H9 (cell line): ENCODE results near the gene CACNA1D. TPM values are rescaled to one million over a fixed set of nuclear protein-coding genes. Genes with fewer than 3 reads are reported as not detected.

ENCODE experiments used
- DNase-seq: peaks from one replicate; pipeline ENCODE4 v3.0.0-alpha.2; 2017
- H2AFZ ChIP-seq: one replicate; pipeline ENCODE4 v1.6.1; 2013; ENCODE audit warnings: mild to moderate bottlenecking, low read length, control low read depth, moderate library complexity
- H2AK5ac ChIP-seq: 2 replicates; pipeline ENCODE4 v1.6.1; 2013; ENCODE audit warnings: low read length, control low read depth, mixed read lengths; ENCODE audit not compliant: insufficient read length
- H2BK120ac ChIP-seq: one replicate; pipeline ENCODE4 v1.6.1; 2013; ENCODE audit warnings: low read depth, mild to moderate bottlenecking, low read length, control low read depth, inconsistent platforms; ENCODE audit not compliant: poor library complexity, severe bottlenecking
- H2BK12ac ChIP-seq: 2 replicates; pipeline ENCODE4 v1.6.1; 2013; ENCODE audit warnings: low read length, control low read depth, mixed read lengths, low read depth; ENCODE audit not compliant: insufficient read length
- H2BK15ac ChIP-seq: 2 replicates; pipeline ENCODE4 v1.6.1; 2013; ENCODE audit warnings: low read depth, low read length, control low read depth
- H2BK20ac ChIP-seq: one replicate; pipeline ENCODE4 v1.6.1; 2013; ENCODE audit warnings: low read depth, mild to moderate bottlenecking, low read length, control low read depth, inconsistent platforms; ENCODE audit not compliant: poor library complexity, severe bottlenecking
- H2BK5ac ChIP-seq: 2 replicates; pipeline ENCODE4 v1.6.1; 2013; ENCODE audit warnings: low read length, control low read depth, mixed read lengths; ENCODE audit not compliant: insufficient read length
- H3K14ac ChIP-seq: 2 replicates; pipeline ENCODE4 v1.6.1; 2013; ENCODE audit warnings: low read length, control low read depth; ENCODE audit not compliant: insufficient read depth
- H3K18ac ChIP-seq: 2 replicates; pipeline ENCODE4 v1.6.1; 2013; ENCODE audit warnings: low read depth, mild to moderate bottlenecking, mixed read lengths, low read length, control low read depth; ENCODE audit not compliant: insufficient read length
- H3K23ac ChIP-seq: 2 replicates; pipeline ENCODE4 v1.6.1; 2013; ENCODE audit warnings: low read length, control low read depth, mixed read lengths, low read depth; ENCODE audit not compliant: insufficient read length
- H3K23me2 ChIP-seq: 2 replicates; pipeline ENCODE4 v1.6.1; 2013; ENCODE audit warnings: low read depth, mild to moderate bottlenecking, mixed read lengths, low read length, control low read depth; ENCODE audit not compliant: insufficient read length, poor library complexity, severe bottlenecking
- H3K27ac ChIP-seq: 2 replicates; pipeline ENCODE4 v1.5.1; 2013; ENCODE audit warnings: low read length, control low read depth, mixed read lengths, low read depth; ENCODE audit not compliant: insufficient read length
- H3K27me3 ChIP-seq: 2 replicates; pipeline ENCODE4 v1.6.1; 2013; ENCODE audit warnings: low read length, control low read depth, inconsistent platforms; ENCODE audit not compliant: insufficient read depth
- H3K4ac ChIP-seq: 2 replicates; pipeline ENCODE4 v1.6.1; 2013; ENCODE audit warnings: low read depth, mild to moderate bottlenecking, control low read depth, inconsistent platforms, low read length, moderate library complexity
- H3K4me1 ChIP-seq: 2 replicates; pipeline ENCODE4 v1.6.1; 2013; ENCODE audit warnings: low read length, control low read depth, inconsistent platforms; ENCODE audit not compliant: insufficient read depth
- H3K4me2 ChIP-seq: 2 replicates; pipeline ENCODE4 v1.6.1; 2013; ENCODE audit warnings: low read length, control low read depth, mixed read lengths; ENCODE audit not compliant: insufficient read length, insufficient read depth
- H3K56ac ChIP-seq: 2 replicates; pipeline ENCODE4 v1.6.1; 2013; ENCODE audit warnings: low read depth, mild to moderate bottlenecking, mixed read lengths, low read length, control low read depth; ENCODE audit not compliant: insufficient read length
- H3K79me1 ChIP-seq: 2 replicates; pipeline ENCODE4 v1.6.1; 2013; ENCODE audit warnings: low read depth, mild to moderate bottlenecking, moderate library complexity, low read length, control low read depth, inconsistent platforms; ENCODE audit not compliant: insufficient read depth, poor library complexity, severe bottlenecking
- H3K79me2 ChIP-seq: 2 replicates; pipeline ENCODE4 v1.6.1; 2013; ENCODE audit warnings: low read length, control low read depth, inconsistent platforms; ENCODE audit not compliant: insufficient read depth
- H3K9ac ChIP-seq: 2 replicates; pipeline ENCODE4 v1.6.1; 2013; ENCODE audit warnings: low read length, control low read depth, mixed read lengths; ENCODE audit not compliant: insufficient read length; ENCODE audit errors: extremely low read depth
- H3K9me3 ChIP-seq: one replicate; pipeline ENCODE4 v1.6.1; 2013; ENCODE audit warnings: low read depth, low read length, inconsistent platforms; ENCODE audit not compliant: control insufficient read depth
- H3T11ph ChIP-seq: one replicate; pipeline ENCODE4 v1.6.1; 2013; ENCODE audit warnings: mild to moderate bottlenecking, low read length, control low read depth, inconsistent platforms
- H4K20me1 ChIP-seq: one replicate; pipeline ENCODE4 v1.6.1; 2013; ENCODE audit not compliant: control insufficient read depth, insufficient read length, insufficient read depth
- H4K5ac ChIP-seq: 2 replicates; pipeline ENCODE4 v1.6.1; 2013; ENCODE audit warnings: low read depth, mild to moderate bottlenecking, mixed read lengths, low read length, control low read depth; ENCODE audit not compliant: insufficient read length
- H4K8ac ChIP-seq: replicated peaks from 2 replicates; pipeline ENCODE4 v1.6.1; 2013; ENCODE audit warnings: low read length, control low read depth, mixed read lengths, low read depth; ENCODE audit not compliant: insufficient read length
- H4K91ac ChIP-seq: 2 replicates; pipeline ENCODE4 v1.6.1; 2013; ENCODE audit warnings: low read depth, mild to moderate bottlenecking, moderate library complexity, mixed read lengths, low read length, control low read depth; ENCODE audit not compliant: insufficient read length
- H3K27ac Mint-ChIP-seq, 3 experiments: 2 replicates in 2 of 3; 3 replicates in 1 of 3; pipeline ENCODE4 v1.8.0; 2020 to 2021; ENCODE audit warnings: mixed read lengths in 3 of 3, mild to moderate bottlenecking in 1 of 3, moderate library complexity in 1 of 3
- H3K27me3 Mint-ChIP-seq: 2 replicates; pipeline ENCODE4 v1.8.0; 2021; ENCODE audit warnings: low read depth, mild to moderate bottlenecking, moderate library complexity, mixed read lengths
- H3K36me3 Mint-ChIP-seq, 3 experiments: 2 replicates in 2 of 3; 3 replicates in 1 of 3; pipeline ENCODE4 v1.8.0; 2020 to 2021; ENCODE audit warnings: low read depth in 3 of 3, mixed read lengths in 3 of 3; ENCODE audit not compliant: insufficient read depth in 1 of 3
- H3K4me1 Mint-ChIP-seq, 2 experiments: 2 replicates each; pipeline ENCODE4 v1.8.0; 2020; ENCODE audit warnings: mixed read lengths in 2 of 2
- H3K4me3 Mint-ChIP-seq, 2 experiments: 2 replicates in 1 of 2; 3 replicates in 1 of 2; pipeline ENCODE4 v1.8.0; 2020 to 2021; ENCODE audit warnings: mild to moderate bottlenecking in 2 of 2, mixed read lengths in 2 of 2, moderate library complexity in 1 of 2
- H3K9me3 Mint-ChIP-seq, 2 experiments: 2 replicates in 1 of 2; 3 replicates in 1 of 2; pipeline ENCODE4 v1.8.0; 2020; ENCODE audit warnings: mild to moderate bottlenecking in 2 of 2, mixed read lengths in 2 of 2, moderate library complexity in 1 of 2
- CTCF ChIP-seq: fragments of 200-600 bp; sonication (generic); conservative IDR thresholded peaks from 3 replicates; pipeline ENCODE4 v1.8.0; 2021; ENCODE audit warnings: antibody characterized with exemption, mild to moderate bottlenecking
- whole genome bisulfite sequencing: extraction: QIAGEN DNeasy Blood & Tissue Kit; methylation state at CpG from one replicate; pipeline ENCODE4 v1.1.7; 2013; ENCODE audit warnings: missing lambda C conversion rate, low lambda C conversion rate, mixed read lengths; ENCODE audit not compliant: insufficient read length; ENCODE audit errors: extremely low coverage; 5-methylcytosine and 5-hydroxymethylcytosine counted together
- total RNA-seq: library from RNA; stranded (reverse); gene quantifications from 2 replicates; pipeline ENCODE4 v1.2.1, GENCODE V29; 2021

CACNA1D gene
- total RNA-seq, 1 experiment from 2014 or later: 3.5 TPM

GRCh38 chr3:53585049-53585448 lies 90.6 kb downstream of the CACNA1D start:
- Histone ChIP-seq H2BK20ac (no peak overlapping the region), H4K5ac (no peak overlapping the region), H3K56ac (no peak overlapping the region), H2BK5ac (no peak overlapping the region), H3K79me2 (no peaks in the 10 kb centered on the region), H3K9ac (no peak overlapping the region), H3K27me3 (no peaks in the 10 kb centered on the region), H2AFZ (no peak overlapping the region), H3K4me1 (peaks cover 2% of the 10 kb centered on the region; the same call in 1 of the 2 replicates), H3K23me2 (no peaks in the 10 kb centered on the region), H2BK12ac (no peak overlapping the region), H2AK5ac (no peak overlapping the region), H3T11ph (no peak overlapping the region), H4K20me1 (no peaks in the 10 kb centered on the region), H3K9me3 (no peaks in the 10 kb centered on the region), H3K4ac (no peak overlapping the region), H4K91ac (no peak overlapping the region), H2BK120ac (no peak overlapping the region), H3K18ac (no peak overlapping the region), H3K27ac (no peak overlapping the region), H3K79me1 (no peaks in the 10 kb centered on the region), H4K8ac (no peak overlapping the region), H3K23ac (no peak overlapping the region), H3K4me2 (no peak overlapping the region), H3K14ac (no peak overlapping the region), H2BK15ac (no peak overlapping the region)
- no CpG with 5 or more reads among the region's 2 CpGs for WGBS
- H3K36me3 Mint-ChIP-seq: no peaks in the 10 kb centered on the region
- no peak overlapping the region for H3K27ac Mint-ChIP-seq
- peaks cover 1% of the 10 kb centered on the region; the same call in 1 of the 2 replicates for H3K27me3 Mint-ChIP-seq
- no peak for TF ChIP-seq CTCF
- peaks cover 17 to 19% of the 10 kb centered on the region in 2 experiments for H3K4me1 Mint-ChIP-seq
- no peaks in the 10 kb centered on the region for H3K9me3 Mint-ChIP-seq
- DNase-seq: no peak
- H3K4me3 Mint-ChIP-seq: no peak overlapping the region
